ENCODE measurements around the gene DBET. TPM values are rescaled to one million over a fixed set of nuclear protein-coding genes. Genes with fewer than 3 reads are reported as not detected.

DBET gene
- total RNA-seq, 1 donor from 2014 or later, result not detected

Other genes starting within 250 kb of the DBET start
- 26.4 and 28.7 TPM in 2 replicates for gene FRG1, start 123.6 kb upstream of the DBET start, total RNA-seq
- gene FRG2, start 37.2 kb upstream of the DBET start, total RNA-seq, result not detected in 2 replicates
- not detected in 2 replicates for gene DUX4, start 109.3 kb downstream of the DBET start, total RNA-seq

Data from myocyte (in vitro differentiated cells).